HG03442 (cell line): ENCODE results near the gene ZNF845.
A peak's percentile ranks its signal among the peaks of the same experiment; 100 is the strongest.
"Not testable (repeated sequence)": the region's sequence is repeated elsewhere in the genome, so short reads cannot be mapped to it uniquely, and the experiment has no call there.

Experiments used
- ATAC-seq: cut with Tn5 transposase; IDR thresholded peaks from one replicate; pipeline ENCODE4 v1.9.1; 2021; ENCODE audit warnings: mild to moderate bottlenecking, moderate library complexity; ENCODE audit not compliant: unreplicated experiment

Gene ZNF845

GRCh38 chr19:53333463-53334449, at the start of gene ZNF845:
TSS of gene ZNF845 (plus strand) at chr19:53333749. CDS start at chr19:53341308, 7,559 bp downstream.
- peak; percentile 94 for ATAC-seq

GRCh38 chr19:53285087-53285486, 48.5 kb upstream of the ZNF845 start:
- no peak for ATAC-seq

- no peak for ATAC-seq
Measured at GRCh38 chr19:53290758-53291549, 42.6 kb upstream of the ZNF845 start.

GRCh38 chr19:53294786-53295441, 38.6 kb upstream of the ZNF845 start:
- no peak for ATAC-seq

- ATAC-seq: not testable (repeated sequence)
Measured at GRCh38 chr19:53301341-53301740, 32.2 kb upstream of the ZNF845 start.

- ATAC-seq: no peak
Measured at GRCh38 chr19:53308339-53308811, 25.2 kb upstream of the ZNF845 start.

- no peak for ATAC-seq
Measured at GRCh38 chr19:53311044-53311443, 22.5 kb upstream of the ZNF845 start.

- no peak for ATAC-seq
Measured at GRCh38 chr19:53311897-53312296, 21.7 kb upstream of the ZNF845 start.

GRCh38 chr19:53328967-53329366, 4.6 kb upstream of the ZNF845 start:
- ATAC-seq: no peak

GRCh38 chr19:53332484-53332883, 1.1 kb upstream of the ZNF845 start:
- ATAC-seq: no peak

GRCh38 chr19:53333066-53333462, 485 bp upstream of the ZNF845 start:
- no peak for ATAC-seq

- not testable (repeated sequence) for ATAC-seq
Measured at GRCh38 chr19:53344403-53344802, 10.9 kb downstream of the ZNF845 start.

- no peak for ATAC-seq
Measured at GRCh38 chr19:53355739-53356138, 22.2 kb downstream of the ZNF845 start.

- no peak for ATAC-seq
Measured at GRCh38 chr19:53357821-53358581, 24.5 kb downstream of the ZNF845 start.

GRCh38 chr19:53360056-53360455, 26.5 kb downstream of the ZNF845 start:
- not testable (repeated sequence) for ATAC-seq

- ATAC-seq: peak; percentile 98
Measured at GRCh38 chr19:53365134-53365898, 31.8 kb downstream of the ZNF845 start, which contains the start of gene ZNF525. TSS of gene ZNF525 (plus strand) at chr19:53365705. CDS start at chr19:53372282, 6,577 bp downstream.

GRCh38 chr19:53365899-53366493, 32.4 kb downstream of the ZNF845 start:
- peak; percentile 44 for ATAC-seq

- no peak for ATAC-seq
Measured at GRCh38 chr19:53372196-53372595, 38.6 kb downstream of the ZNF845 start.

GRCh38 chr19:53374288-53374687, 40.7 kb downstream of the ZNF845 start:
- ATAC-seq: no peak
